Stomach (tissue), 9 donors: Measurements from ENCODE around the gene LPAR3. TPM values are rescaled to one million over a fixed set of nuclear protein-coding genes. Genes with fewer than 3 reads are reported as not detected.

Source experiments
- DNase-seq, 2 donors: peaks; one replicate each; pipeline versions ENCODE4 v3.0.0 to v3.0.0-alpha.2; 2013 to 2019
- H3K27ac ChIP-seq, 5 donors: fragments of 200-600 bp in 4 of 5; sonication (generic) in 4 of 5; one replicate each; pipeline ENCODE4 v1.5.1; 2013 to 2019; ENCODE audit warnings: mild to moderate bottlenecking in 1 of 5, moderate library complexity in 1 of 5
- H3K27me3 ChIP-seq, 3 donors: fragments of 200-600 bp; sonication (generic); one replicate each; pipeline ENCODE4 v1.5.1; 2017 to 2019; ENCODE audit warnings: mixed run types in 1 of 3
- H3K36me3 ChIP-seq, 4 donors: fragments of 200-600 bp; sonication (generic); 1 replicate in 3 of 4; 2 replicates in 1 of 4; pipeline ENCODE4 v1.5.1; 2016 to 2019
- H3K4me1 ChIP-seq, 4 donors: fragments of 200-600 bp; sonication (generic); one replicate each; pipeline ENCODE4 v1.5.1; 2016 to 2019
- H3K4me3 ChIP-seq, 4 donors: fragments of 200-600 bp; sonication (generic) in 3 of 4; one replicate each; pipeline ENCODE4 v1.5.1; 2016 to 2019; ENCODE audit warnings: mild to moderate bottlenecking in 1 of 4
- H3K9me3 ChIP-seq, 4 donors: fragments of 200-600 bp; sonication (generic); one replicate each; pipeline ENCODE4 v1.5.1; 2016 to 2019
- CTCF ChIP-seq, 7 experiments: fragments of 450-650 bp in 4 of 7; fragments of 200-600 bp in 3 of 7; sonication (generic) in 3 of 7; IDR thresholded peaks; one replicate each; pipeline ENCODE4 v1.5.1; 2016 to 2019; ENCODE audit warnings: antibody characterized with exemption in 7 of 7, control low read depth in 2 of 7, mild to moderate bottlenecking in 1 of 7
- EP300 ChIP-seq: sonication (generic); formaldehyde crosslinking; IDR thresholded peaks from one replicate; pipeline ENCODE4 v1.6.1; 2017; ENCODE audit warnings: antibody characterized with exemption
- POLR2A ChIP-seq, 4 donors: fragments of 450-650 bp; IDR thresholded peaks; one replicate each; pipeline ENCODE4 v1.6.1; 2016; ENCODE audit warnings: antibody characterized with exemption in 4 of 4, control low read depth in 2 of 4, mild to moderate bottlenecking in 1 of 4, moderate library complexity in 1 of 4
- POLR2AphosphoS5 ChIP-seq, 3 donors: sonication (generic); formaldehyde crosslinking; IDR thresholded peaks; one replicate each; pipeline ENCODE4 v1.6.1; 2016; ENCODE audit warnings: antibody characterized with exemption in 3 of 3
- WGBS, 5 donors: extraction: QIAGEN DNeasy Blood & Tissue Kit in 3 of 5; methylation state at CpG; one replicate each; pipeline versions ENCODE4 v1.1.5 to v1.1.7; 2013 to 2018; 5-methylcytosine and 5-hydroxymethylcytosine counted together
- intact Hi-C: fragments of 100-400 bp; cut with DNase I; formaldehyde crosslinking; loops from one replicate; pipeline ENCODE4 v1.15.1; 2023; ENCODE audit warnings: low total_unique reads
- polyA plus RNA-seq, 3 donors: library from polyadenylated mRNA; stranded (reverse); fragments of 200-250 nt; gene quantifications; one replicate each; pipeline ENCODE4 v1.2.3, GENCODE V29; 2013
- total RNA-seq, 5 donors: library from RNA; depleted of rRNA; stranded (reverse); fragments of >200 nt; gene quantifications; one replicate each; pipeline versions ENCODE4 v1.1.0 to v1.2.3, GENCODE V29; 2014 to 2016
- donor health status: healthy with polysubstance abuse.
- donor health status: Bipolar disorder and iron deficiency.
- donor health status: healthy.

LPAR3 gene
- total and polyA plus RNA-seq, 8 donors = 0.12 to 2.7 (median 1.2) TPM; not detected in 3

GRCh38 chr1:84840346-84840745 lies 52.7 kb downstream of the LPAR3 start:
- no peak for DNase-seq
- Histone ChIP-seq H3K27ac (no peak overlapping the region), H3K4me3 (no peak overlapping the region), H3K27me3 (no peaks in the 10 kb centered on the region), H3K36me3 (no peaks in the 10 kb centered on the region), H3K9me3 (no peaks in the 10 kb centered on the region), H3K4me1 (peaks cover 0 to 16% (median 4%) of the 10 kb centered on the region in 4 donors)
- intact Hi-C loops = no loop called here
- TF ChIP-seq POLR2A (IDR thresholded peaks at IDR 0.05) = no peak
- no peak for TF ChIP-seq CTCF (IDR thresholded peaks at IDR 0.05)
- no peak for TF ChIP-seq POLR2AphosphoS5 (IDR thresholded peaks at IDR 0.05)
- no peak for TF ChIP-seq EP300

GRCh38 chr1:84839544-84839943 lies 53.5 kb downstream of the LPAR3 start:
- 48 to 95% (median 71%) methylated on average over 1 of the region's 1 CpG for WGBS, 5 donors
- Histone ChIP-seq H3K36me3 (no peaks in the 10 kb centered on the region), H3K27me3 (no peaks in the 10 kb centered on the region), H3K9me3 (no peaks in the 10 kb centered on the region), H3K27ac (no peak overlapping the region), H3K4me1 (peaks cover 0 to 16% (median 8%) of the 10 kb centered on the region in 4 donors), H3K4me3 (no peak overlapping the region)
- no peak for TF ChIP-seq EP300
- TF ChIP-seq POLR2AphosphoS5 (IDR thresholded peaks at IDR 0.05) = no peak
- no peak for TF ChIP-seq CTCF (IDR thresholded peaks at IDR 0.05)
- TF ChIP-seq POLR2A (IDR thresholded peaks at IDR 0.05) = no peak
- intact Hi-C loops = no loop called here
- DNase-seq = no peak

- whole genome bisulfite sequencing, 5 donors = 64 to 93% (median 73%) methylated on average over 3 of the region's 3 CpGs
- TF ChIP-seq CTCF (IDR thresholded peaks at IDR 0.05) (no peak), EP300 (no peak)
- intact Hi-C loops = no loop called here
- Histone ChIP-seq H3K4me3 (no peak overlapping the region), H3K9me3 (no peaks in the 10 kb centered on the region), H3K4me1 (peaks cover 0 to 21% (median 2%) of the 10 kb centered on the region in 4 donors), H3K27me3 (no peaks in the 10 kb centered on the region), H3K36me3 (no peaks in the 10 kb centered on the region), H3K27ac (no peak overlapping the region)
- DNase-seq = no peak
These were observed 56.9 kb downstream of the LPAR3 start for GRCh38 chr1:84836145-84836544.

GRCh38 chr1:84835169-84835568 lies 57.8 kb downstream of the LPAR3 start:
- no peaks in the 10 kb centered on the region for H3K9me3 ChIP-seq
- H3K4me1 ChIP-seq = peaks cover 0 to 21% (median 2%) of the 10 kb centered on the region in 4 donors
- WGBS, 5 donors = 41 to 63% (median 50%) methylated on average over 7 of the region's 7 CpGs
- H3K4me3 ChIP-seq = no peak overlapping the region
- peak overlapping the region in 2 of 5 donors; percentile 44 to 60 for H3K27ac ChIP-seq
- TF ChIP-seq POLR2A (IDR thresholded peaks at IDR 0.05) = no peak
- no peak for TF ChIP-seq EP300
- TF ChIP-seq CTCF (IDR thresholded peaks at IDR 0.05) = no peak
- TF ChIP-seq POLR2AphosphoS5 (IDR thresholded peaks at IDR 0.05) = no peak
- intact Hi-C loops = no loop called here
- DNase-seq = no peak
- no peaks in the 10 kb centered on the region for H3K27me3 ChIP-seq
- H3K36me3 ChIP-seq = no peaks in the 10 kb centered on the region
